Stimulated activated CD4-positive, alpha-beta T cell treated with anti-CD3 and anti-CD28 coated beads, Interleukin-2, amount 100 ng/mL, for 4 hours (primary cell): Measurements from ENCODE around the gene NPR3.

ENCODE experiments used
- DNase-seq: peaks from one replicate; pipeline ENCODE4 v3.0.0-alpha.2; 2020; ENCODE audit warnings: low read depth

The NPR3 gene

GRCh38 chr5:32710550-32711361 lies at the start of gene NPR3:
TSS of gene NPR3 (plus strand) at chr5:32711321. CDS start at chr5:32711777, 456 bp downstream.
- DNase-seq: no peak

- DNase-seq: no peak
These were observed 46.6 kb upstream of the NPR3 start for GRCh38 chr5:32664523-32664922.

- no peak for DNase-seq
These were observed 42.6 kb upstream of the NPR3 start for GRCh38 chr5:32668552-32668951.

- no peak for DNase-seq
These were observed 37.8 kb upstream of the NPR3 start for GRCh38 chr5:32673272-32673671.

- no peak for DNase-seq
These were observed 34.1 kb upstream of the NPR3 start for GRCh38 chr5:32677023-32677422.

- DNase-seq: no peak
These were observed 32.6 kb upstream of the NPR3 start for GRCh38 chr5:32678472-32678871.

- DNase-seq: no peak
These were observed 31.9 kb upstream of the NPR3 start for GRCh38 chr5:32679218-32679617.

GRCh38 chr5:32680183-32680582 lies 30.9 kb upstream of the NPR3 start:
- DNase-seq: no peak

- no peak for DNase-seq
These were observed 28.0 kb upstream of the NPR3 start for GRCh38 chr5:32683125-32683524.

GRCh38 chr5:32684260-32684659 lies 26.9 kb upstream of the NPR3 start:
- DNase-seq: no peak

- no peak for DNase-seq
These were observed 24.2 kb upstream of the NPR3 start for GRCh38 chr5:32686799-32687498.

- DNase-seq: no peak
These were observed 23.7 kb upstream of the NPR3 start for GRCh38 chr5:32687499-32687831.

- no peak for DNase-seq
These were observed 21.0 kb upstream of the NPR3 start for GRCh38 chr5:32690153-32690552.

GRCh38 chr5:32690666-32691065 lies 20.5 kb upstream of the NPR3 start:
- DNase-seq: no peak

GRCh38 chr5:32692036-32692746 lies 18.9 kb upstream of the NPR3 start:
- no peak for DNase-seq

GRCh38 chr5:32703957-32704356 lies 7.2 kb upstream of the NPR3 start:
- no peak for DNase-seq

- DNase-seq: no peak
These were observed 3.6 kb upstream of the NPR3 start for GRCh38 chr5:32707418-32707997.

- DNase-seq: no peak
These were observed 2.2 kb upstream of the NPR3 start for GRCh38 chr5:32708949-32709348.

- DNase-seq: no peak
These were observed 1.2 kb upstream of the NPR3 start for GRCh38 chr5:32709750-32710549.

GRCh38 chr5:32711362-32711680 lies 200 bp downstream of the NPR3 start:
- no peak for DNase-seq

- DNase-seq: no peak
These were observed 760 bp downstream of the NPR3 start for GRCh38 chr5:32711681-32712480.
